DND-41 (cell line): ENCODE data around the gene PLCD1.
"Not testable (repeated sequence)": the region's sequence is repeated elsewhere in the genome, so short reads cannot be mapped to it uniquely, and the experiment has no call there.

ENCODE experiments used
- ATAC-seq: fragments of 200-7000 bp; cut with Tn5 transposase; 3 replicates; pipeline ENCODE4 v1.9.1; 2021; ENCODE audit warnings: low read depth; ENCODE audit not compliant: insufficient read depth
- DNase-seq: peaks from one replicate; pipeline ENCODE4 v3.0.0-alpha.2; 2020
- H2AFZ ChIP-seq: 2 replicates; pipeline ENCODE4 v1.6.0; 2012; ENCODE audit warnings: low read depth, low read length
- H3K27ac ChIP-seq: 2 replicates; pipeline ENCODE4 v1.5.1; 2012; ENCODE audit warnings: low read length, inconsistent platforms
- H3K27me3 ChIP-seq: fragments of 200-600 bp; sonication (generic); 2 replicates; pipeline ENCODE4 v1.6.0; 2012; ENCODE audit warnings: low read length, mild to moderate bottlenecking, inconsistent platforms; ENCODE audit not compliant: insufficient read depth, poor library complexity
- H3K36me3 ChIP-seq: 2 replicates; pipeline ENCODE4 v1.5.1; 2012; ENCODE audit warnings: low read length, inconsistent platforms; ENCODE audit not compliant: insufficient read depth
- H3K4me1 ChIP-seq: 2 replicates; pipeline ENCODE4 v1.5.1; 2012; ENCODE audit warnings: mild to moderate bottlenecking, low read length; ENCODE audit not compliant: insufficient read depth
- H3K4me2 ChIP-seq: 2 replicates; pipeline ENCODE4 v1.6.0; 2012; ENCODE audit warnings: mild to moderate bottlenecking, moderate library complexity, low read length, inconsistent platforms; ENCODE audit not compliant: insufficient read depth
- H3K4me3 ChIP-seq, 2 experiments: fragments of 200-600 bp in 1 of 2; shearing (Covaris generic) in 1 of 2; 2 replicates each; pipeline ENCODE4 v1.5.1; 2012 to 2016; ENCODE audit warnings: inconsistent platforms in 2 of 2, low read length in 2 of 2, mild to moderate bottlenecking in 2 of 2, low read depth in 1 of 2, moderate library complexity in 1 of 2
- H3K79me2 ChIP-seq: 2 replicates; pipeline ENCODE4 v1.6.0; 2012; ENCODE audit warnings: low read length, inconsistent platforms; ENCODE audit not compliant: insufficient read depth
- H3K9ac ChIP-seq: 2 replicates; pipeline ENCODE4 v1.6.0; 2012; ENCODE audit warnings: low read depth, mild to moderate bottlenecking, inconsistent platforms, low read length, moderate library complexity
- H3K9me3 ChIP-seq: 2 replicates; pipeline ENCODE4 v1.5.1; 2012; ENCODE audit warnings: low read length, moderate library complexity, mild to moderate bottlenecking, inconsistent platforms; ENCODE audit not compliant: insufficient read depth, severe bottlenecking
- H4K20me1 ChIP-seq: 2 replicates; pipeline ENCODE4 v1.6.0; 2012; ENCODE audit warnings: low read length; ENCODE audit not compliant: insufficient read depth
- CTCF ChIP-seq: IDR thresholded peaks from 2 replicates; pipeline ENCODE4 v1.5.1; 2012; ENCODE audit warnings: borderline replicate concordance, low read length, moderate library complexity, mild to moderate bottlenecking; ENCODE audit not compliant: poor library complexity, severe bottlenecking; ENCODE audit errors: extremely low read depth
- EZH2 ChIP-seq: IDR thresholded peaks from 3 replicates; pipeline ENCODE4 v1.6.1; 2012; ENCODE audit warnings: borderline replicate concordance, low read depth, mild to moderate bottlenecking, moderate library complexity, low read length, inconsistent platforms; ENCODE audit not compliant: severe bottlenecking

Gene PLCD1

GRCh38 chr3:37990527-37990926, 38.9 kb downstream of the PLCD1 start, which contains the start of gene VILL:
VILL (plus strand) TSS chr3:37990786; CDS start chr3:37993673, 2,887 bp downstream.
- DNase-seq (no peak), ATAC-seq (no peak)
- Histone ChIP-seq H3K36me3 (peaks cover 4% of the 10 kb centered on the region), H4K20me1 (no peaks in the 10 kb centered on the region), H2AFZ (no peak within 1 kb of the TSS), H3K27me3 (no peaks in the 10 kb centered on the region), H3K9me3 (no peaks in the 10 kb centered on the region), H3K4me2 (no peak within 1 kb of the TSS), H3K27ac (no peak within 1 kb of the TSS), H3K4me1 (peaks cover 21% of the 10 kb centered on the region), H3K4me3 (no peak within 1 kb of the TSS), H3K9ac (no peak within 1 kb of the TSS), H3K79me2 (peaks cover 15% of the 10 kb centered on the region)
- no peak for TF ChIP-seq EZH2
- no peak for TF ChIP-seq CTCF

GRCh38 chr3:37989821-37990480, 39.5 kb downstream of the PLCD1 start:
- Histone ChIP-seq H3K4me3 (no peak overlapping the region), H3K36me3 (peaks cover under 1% of the 10 kb centered on the region), H3K4me1 (peaks cover 15% of the 10 kb centered on the region), H4K20me1 (no peaks in the 10 kb centered on the region), H3K27me3 (no peaks in the 10 kb centered on the region), H3K27ac (no peak overlapping the region), H3K9ac (no peak overlapping the region), H3K79me2 (peaks cover 9% of the 10 kb centered on the region), H3K9me3 (no peaks in the 10 kb centered on the region), H3K4me2 (no peak overlapping the region), H2AFZ (no peak overlapping the region)
- TF ChIP-seq EZH2 (no peak), CTCF (no peak)
- DNase-seq, result no peak
- ATAC-seq, result no peak

- Histone ChIP-seq H2AFZ (no peak overlapping the region), H3K79me2 (0 out of 2 replicates have a peak, but pooled peaks cover under 1% of the 10 kb centered on the region), H3K4me2 (no peak overlapping the region), H3K4me1 (peaks cover 10% of the 10 kb centered on the region), H3K27me3 (no peaks in the 10 kb centered on the region), H3K27ac (no peak overlapping the region), H4K20me1 (no peaks in the 10 kb centered on the region), H3K36me3 (peaks cover 9% of the 10 kb centered on the region), H3K9ac (no peak overlapping the region), H3K9me3 (no peaks in the 10 kb centered on the region), H3K4me3 (no peak overlapping the region)
- no peak for DNase-seq
- no peak for ATAC-seq
- TF ChIP-seq EZH2, result no peak
- TF ChIP-seq CTCF, result no peak
These were observed 40.4 kb downstream of the PLCD1 start for GRCh38 chr3:37988931-37989525.

- not testable (repeated sequence) for H3K9me3 ChIP-seq, H3K4me1 ChIP-seq, H3K4me2 ChIP-seq, H4K20me1 ChIP-seq, H3K79me2 ChIP-seq, H3K4me3 ChIP-seq, H2AFZ ChIP-seq, H3K9ac ChIP-seq, H3K27me3 ChIP-seq, ATAC-seq, DNase-seq, H3K27ac ChIP-seq
- peaks cover 12% of the 10 kb centered on the region for H3K36me3 ChIP-seq
These were observed 41.1 kb downstream of the PLCD1 start for GRCh38 chr3:37988376-37988775.
